CD4-positive, alpha-beta T cell treated with Interleukin-6 for 4 hours (primary cell): ENCODE data around the gene EPN1.

Experiments used
- DNase-seq: peaks from one replicate; pipeline ENCODE4 v3.0.0-alpha.2; 2020; ENCODE audit warnings: mixed read lengths

The EPN1 gene

DNA sequence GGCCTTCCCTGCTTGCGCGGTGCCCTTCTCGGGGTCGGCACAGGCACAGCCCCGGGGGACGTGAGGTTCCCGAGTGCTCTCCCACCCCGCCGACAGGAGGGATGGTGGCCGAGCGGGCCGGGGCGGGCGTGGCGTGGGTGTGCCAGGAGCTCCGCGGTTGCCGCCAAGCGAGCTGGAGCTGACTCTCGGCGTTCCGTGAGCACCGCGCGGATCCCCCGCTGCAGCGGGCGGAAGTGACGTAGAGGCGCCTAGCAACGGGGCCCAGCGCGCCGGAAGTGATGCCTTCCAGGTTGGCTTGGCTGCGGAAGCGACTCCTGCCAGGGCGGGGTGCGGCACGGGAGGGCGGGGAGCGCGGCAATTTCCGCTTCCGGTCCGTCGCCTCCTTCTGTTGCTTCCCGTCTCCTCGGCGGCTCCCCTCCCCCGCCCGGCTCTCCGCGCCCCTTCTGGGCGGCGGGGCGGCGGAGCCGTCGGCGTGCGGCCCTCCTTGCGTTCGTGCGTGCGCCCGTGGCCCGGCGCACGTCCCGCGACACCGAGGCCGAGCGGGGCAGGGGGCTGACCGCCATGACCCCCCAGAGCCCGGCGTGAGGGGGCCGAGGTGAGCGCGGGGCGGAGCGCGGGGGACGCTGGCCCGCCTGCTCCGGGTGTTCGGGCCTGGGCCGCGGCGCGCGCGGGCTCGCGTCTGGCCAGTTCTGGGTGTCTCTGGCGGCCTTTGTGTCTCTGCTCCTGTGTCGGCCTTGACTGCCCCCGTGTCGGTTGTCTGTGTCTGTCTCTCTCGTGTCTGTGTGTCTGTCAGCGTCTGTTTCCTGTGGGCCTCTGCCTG is at the start of gene EPN1:
Gene EPN1, plus strand, starts transcription at position 386 of the 820 bp plus-strand sequence. CDS start 3,402 bp downstream, outside the sequence.
- peak; percentile 98 for DNase-seq

DNA sequence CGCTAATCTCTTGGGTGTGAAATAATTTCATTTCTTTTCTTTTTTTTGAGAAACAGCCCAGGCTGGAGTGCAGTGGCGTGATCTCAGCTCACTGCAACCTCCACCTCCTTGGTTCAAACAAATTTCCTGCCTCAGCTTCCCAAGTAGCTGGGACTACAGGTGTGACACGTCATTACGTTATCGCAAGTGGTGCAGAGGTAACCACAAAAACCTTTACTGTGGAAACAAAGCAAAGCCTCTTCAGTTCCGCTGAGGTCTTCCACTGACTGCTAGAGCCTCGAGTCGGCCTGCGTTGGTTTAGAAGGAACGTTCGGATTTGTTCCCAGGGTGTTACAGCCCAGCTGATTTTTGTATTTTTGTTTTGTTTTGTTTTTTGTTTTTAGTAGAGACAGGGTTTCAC is 48.7 kb upstream of the EPN1 start:
- peak; percentile 72 for DNase-seq

DNA sequence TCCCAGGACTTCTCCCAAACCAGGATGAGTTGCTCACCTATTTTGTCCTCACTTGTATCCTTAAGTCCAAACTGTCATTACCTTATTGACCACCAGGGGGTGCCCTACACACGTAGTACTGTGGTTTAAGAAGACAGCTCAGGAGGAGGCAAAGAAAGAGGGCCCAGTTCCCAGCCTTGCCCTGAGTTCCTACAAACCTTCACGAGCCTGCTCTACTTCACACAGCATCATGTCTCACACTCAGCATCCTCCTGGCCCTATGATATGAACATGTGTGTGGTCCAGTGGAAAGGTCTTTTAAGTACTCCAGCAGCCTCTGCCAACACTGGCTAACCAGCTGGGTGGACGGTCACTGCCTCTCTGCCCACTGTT is 42.6 kb upstream of the EPN1 start:
- peak; percentile 93 for DNase-seq

DNA sequence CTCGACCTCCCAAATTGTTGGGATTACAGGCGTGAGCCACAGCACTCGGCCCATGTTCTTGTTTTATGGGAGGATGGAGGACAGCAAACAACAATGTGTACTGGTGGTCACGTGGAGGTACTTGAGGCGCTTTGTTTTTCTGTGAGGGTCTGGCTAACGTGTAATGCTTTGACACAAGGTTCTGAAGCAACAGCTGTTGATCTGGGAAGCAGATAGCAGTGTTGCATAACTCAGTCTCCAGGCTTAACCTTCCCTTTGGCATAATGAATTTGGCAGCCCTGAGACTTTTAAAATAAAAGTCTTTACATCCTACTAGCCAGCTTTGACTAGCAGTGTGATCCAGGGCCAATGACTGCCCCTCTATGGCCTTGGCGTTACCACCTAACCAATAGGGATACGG is 41.2 kb upstream of the EPN1 start:
- no peak for DNase-seq

DNA sequence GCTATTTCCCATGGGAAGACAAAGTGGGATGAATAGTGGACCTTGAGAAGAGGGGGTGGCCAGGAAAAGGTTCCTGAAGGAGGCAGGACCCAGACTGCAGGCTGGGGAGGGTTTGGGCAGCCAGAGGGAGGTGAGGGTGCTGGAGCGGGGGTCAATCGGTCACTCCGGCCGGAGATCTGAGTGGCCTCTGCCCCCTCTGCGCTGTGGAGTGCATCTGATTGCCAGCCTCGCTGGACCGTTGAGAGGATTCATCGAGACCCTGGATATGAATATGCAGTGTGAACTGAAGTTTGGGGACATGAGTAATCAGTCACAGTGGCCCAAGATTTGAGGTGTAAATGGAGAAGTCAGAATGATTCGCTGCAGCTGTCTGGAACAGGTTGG is 39.7 kb upstream of the EPN1 start:
- no peak for DNase-seq

DNA sequence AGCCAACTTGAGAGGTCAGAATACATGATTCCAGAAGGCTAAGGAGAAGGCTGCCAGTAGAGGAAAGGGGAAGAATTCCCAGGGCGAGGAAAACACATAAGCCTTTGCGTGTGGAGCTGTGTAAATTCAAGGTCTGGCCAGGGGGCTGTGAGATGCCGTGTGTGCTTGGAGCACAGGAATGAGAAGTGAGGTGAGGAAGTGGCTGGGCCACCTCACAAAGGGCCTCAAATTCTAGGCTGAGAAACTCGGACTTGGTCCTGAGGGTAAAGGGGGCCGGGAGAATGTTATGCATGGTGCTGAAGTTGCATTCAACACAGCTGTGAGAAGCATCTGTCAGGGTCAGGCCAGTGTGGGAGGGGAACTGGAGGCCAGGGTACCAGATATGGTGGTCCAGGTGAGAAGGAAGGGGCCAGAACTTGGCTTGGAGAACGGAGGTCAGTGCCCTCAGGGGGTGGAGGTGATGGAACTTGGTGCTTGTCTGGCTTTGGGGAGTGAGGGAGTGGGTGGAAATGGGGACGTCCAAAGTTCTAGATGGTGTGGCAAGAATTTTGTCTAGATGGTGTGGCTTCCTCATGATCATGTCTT is 39.1 kb upstream of the EPN1 start:
- DNase-seq = no peak

DNA sequence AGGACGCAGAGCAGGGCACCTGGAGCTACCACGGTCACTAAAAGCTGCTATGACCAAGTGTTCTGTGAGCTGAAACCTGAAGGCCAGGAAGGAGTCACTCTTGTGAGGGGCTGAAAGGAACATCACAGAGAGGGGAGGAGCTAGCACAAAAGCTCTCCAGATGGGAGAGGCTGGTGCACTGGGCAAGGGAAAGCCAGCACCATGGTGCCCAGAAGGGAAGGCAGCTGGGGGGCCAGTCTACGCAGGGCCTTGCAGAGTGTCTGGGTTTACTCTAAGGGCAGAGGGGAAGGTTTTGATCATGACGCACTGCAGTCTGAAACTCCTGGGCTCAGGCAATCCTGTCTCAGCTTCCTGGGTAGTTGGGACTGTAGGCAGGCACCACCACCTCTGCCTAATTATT is 38.3 kb upstream of the EPN1 start:
- DNase-seq = no peak

DNA sequence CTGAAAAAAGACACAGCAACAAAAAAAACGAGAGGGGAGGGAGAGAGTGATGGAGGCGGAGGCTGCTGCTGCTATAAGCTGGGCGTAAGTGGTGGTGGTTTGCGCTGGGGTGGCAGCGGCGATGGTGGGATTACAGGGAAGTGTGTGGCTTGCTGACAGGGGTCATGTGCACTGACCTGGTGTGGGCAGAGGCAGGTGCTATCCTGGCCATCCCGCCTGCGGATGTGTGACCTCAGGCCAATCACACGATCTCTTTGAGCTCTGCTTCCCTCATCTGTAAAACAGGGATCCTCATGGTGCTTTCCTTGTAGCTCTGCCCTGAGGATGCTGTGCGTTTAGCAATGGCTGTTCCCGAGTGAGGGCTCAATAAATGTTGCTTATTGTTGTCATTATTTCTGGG is 37.5 kb upstream of the EPN1 start:
- DNase-seq = no peak

DNA sequence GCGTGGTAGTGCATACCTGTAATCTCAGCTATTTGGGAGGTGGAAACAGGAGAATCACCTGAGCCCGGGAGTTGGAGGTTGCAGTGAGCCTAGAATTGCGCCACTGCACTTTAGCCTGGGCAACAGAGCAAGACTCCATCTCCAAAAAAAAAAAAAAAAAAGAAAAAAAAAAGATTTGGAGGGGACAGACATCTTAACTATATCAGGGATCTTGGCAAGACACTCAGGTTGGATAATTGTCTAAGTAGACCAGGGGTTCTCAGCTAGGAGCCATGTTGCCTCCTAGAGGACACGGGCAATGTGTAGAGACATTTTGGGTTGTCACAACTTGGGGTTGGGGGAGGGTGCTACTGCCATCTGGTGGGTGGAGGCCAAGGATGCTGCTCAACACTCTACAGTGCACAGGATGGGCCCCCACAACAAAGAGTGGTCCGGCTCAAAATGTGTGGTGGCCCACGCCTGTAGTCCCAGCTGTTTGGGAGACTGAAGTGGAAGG is 36.1 kb upstream of the EPN1 start:
- peak; percentile 63 for DNase-seq

DNA sequence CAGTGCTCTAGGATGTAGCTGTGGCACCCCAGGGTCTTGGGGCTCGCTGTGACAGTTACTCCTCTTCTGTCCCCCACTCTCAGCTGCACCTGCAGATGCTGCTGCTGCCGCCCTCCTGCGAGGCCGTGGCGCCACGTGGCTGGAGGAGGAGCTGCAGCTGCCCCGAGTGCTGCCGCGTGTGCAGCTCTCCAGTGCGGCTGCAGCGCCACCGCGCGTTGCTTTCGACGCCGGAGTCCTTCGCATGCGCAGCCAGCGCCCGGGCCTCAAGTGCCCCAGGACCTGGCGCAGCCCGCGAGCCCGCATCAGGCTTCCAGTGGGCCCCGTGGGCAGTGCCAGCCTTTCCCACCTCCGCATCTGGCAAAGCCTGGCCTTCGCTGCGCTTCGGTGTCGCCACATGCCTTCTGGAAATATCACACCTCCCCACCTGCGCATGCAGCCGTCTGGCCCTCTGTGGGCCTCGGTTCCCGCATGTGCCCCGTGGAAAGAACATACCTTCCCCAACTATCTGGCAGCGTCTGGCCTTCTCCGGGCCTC is 34.9 kb upstream of the EPN1 start:
- peak; percentile 82 for DNase-seq

DNA sequence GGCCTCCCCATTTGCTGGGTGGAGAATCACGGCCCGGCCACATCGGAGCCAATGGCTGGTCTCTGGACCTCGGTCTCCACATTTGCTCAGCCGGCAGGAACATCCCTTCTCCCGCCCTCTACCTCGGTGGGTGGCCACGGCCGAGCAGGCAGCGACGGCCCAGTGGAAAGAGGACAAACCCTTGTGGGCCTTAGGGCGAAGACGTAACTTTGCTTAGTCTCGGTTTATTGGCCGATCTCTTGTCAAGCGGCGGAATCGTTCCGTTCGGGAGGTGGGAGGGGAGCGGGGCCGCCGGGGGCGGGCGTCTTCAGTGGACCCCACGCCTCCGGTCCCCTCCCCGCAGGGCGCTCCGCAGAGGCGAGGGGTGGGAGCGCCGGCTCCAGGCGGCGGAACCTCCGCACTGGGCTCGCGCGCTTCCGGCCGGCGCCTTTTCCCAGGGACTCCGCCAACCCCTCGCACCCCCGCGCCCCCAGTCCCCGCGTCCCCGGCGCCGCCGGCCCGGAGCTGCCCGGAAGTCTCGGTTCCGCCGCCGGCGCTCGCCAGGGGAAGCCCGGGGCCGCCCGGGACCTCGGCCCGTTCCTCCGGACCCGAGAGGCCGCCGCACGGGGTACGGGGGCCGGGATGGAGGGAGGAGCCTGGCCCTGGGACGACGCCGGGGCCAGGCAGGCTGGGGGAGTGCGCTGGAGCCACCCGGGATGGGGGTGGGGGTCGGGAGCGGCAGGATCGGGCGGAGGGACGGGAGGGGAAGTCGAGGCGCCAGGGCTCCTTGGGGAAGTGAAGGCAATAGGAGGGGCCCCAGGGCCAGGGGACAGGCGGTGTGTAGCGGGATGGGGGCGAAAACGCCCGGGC is 34.2 kb upstream of the EPN1 start, which contains the start of gene ZNF580:
Gene ZNF580, plus strand, starts transcription at position 426 of the 849 bp plus-strand sequence. CDS start 1,507 bp downstream, outside the sequence.
- DNase-seq = peak; percentile 64

DNA sequence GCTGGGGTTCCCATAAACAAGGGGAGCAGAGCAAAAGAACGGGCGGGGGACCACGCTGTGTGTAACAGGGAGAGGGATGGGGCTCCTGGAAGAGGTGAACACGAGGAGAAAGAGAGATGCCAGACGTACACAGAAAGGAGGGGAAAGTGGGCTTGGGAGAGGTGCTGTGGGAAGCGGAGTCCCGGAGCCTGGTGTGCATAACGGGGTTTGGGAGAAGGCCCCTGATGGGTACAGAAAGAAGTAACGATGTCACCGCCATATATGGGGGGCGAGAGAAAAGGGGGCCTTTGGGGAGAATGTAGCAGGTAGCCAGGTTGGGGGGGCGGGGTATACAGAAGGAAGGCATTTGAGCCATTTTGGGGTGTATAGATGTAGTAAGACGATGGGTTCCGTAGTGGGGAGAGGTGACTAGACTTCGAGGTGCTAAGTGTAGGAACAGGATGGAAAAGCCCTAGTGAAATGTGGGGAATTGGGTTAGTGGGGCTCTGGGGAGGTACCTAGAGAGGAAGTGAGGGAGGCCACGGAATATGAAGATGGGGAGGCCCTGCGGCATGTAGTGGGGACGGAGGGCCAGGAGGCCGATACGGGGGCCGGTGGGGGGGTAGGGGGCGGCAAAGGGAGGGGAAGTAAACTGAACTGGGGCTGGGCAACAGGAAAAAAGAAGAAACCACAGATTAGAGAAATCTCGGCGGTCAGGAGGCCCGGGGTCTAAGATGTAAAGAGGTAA is 33.4 kb upstream of the EPN1 start:
- DNase-seq = peak; percentile 37

DNA sequence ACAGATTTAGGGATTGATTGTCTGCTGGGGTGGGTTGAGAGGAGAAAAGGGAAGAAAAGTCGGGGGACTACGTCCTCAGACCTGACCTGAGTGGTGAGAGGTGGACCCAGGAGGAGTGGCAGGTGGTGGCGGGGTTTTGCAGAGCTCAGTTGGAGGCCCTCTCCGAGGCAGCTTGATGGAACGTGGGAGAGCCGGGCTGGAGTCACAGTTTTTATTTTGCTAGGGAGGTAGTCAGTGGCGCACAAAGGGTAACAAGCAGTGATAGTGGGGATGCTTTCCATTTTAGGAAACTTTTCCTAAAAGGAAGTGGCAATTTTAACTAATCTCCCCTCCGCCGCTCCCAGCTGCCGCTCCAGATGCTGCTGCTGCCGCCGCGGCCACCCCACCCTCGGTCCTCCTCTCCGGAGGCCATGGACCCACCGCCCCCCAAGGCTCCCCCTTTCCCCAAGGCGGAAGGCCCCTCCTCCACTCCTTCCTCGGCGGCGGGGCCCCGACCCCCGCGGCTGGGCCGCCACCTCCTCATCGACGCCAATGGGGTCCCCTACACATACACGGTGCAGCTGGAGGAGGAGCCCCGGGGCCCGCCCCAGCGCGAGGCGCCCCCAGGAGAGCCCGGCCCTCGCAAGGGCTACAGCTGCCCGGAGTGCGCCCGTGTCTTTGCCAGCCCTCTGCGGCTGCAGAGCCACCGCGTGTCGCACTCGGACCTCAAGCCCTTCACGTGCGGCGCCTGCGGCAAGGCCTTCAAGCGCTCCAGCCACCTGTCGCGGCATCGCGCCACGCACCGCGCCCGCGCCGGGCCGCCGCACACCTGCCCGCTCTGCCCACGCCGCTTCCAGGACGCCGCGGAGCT is 32.6 kb upstream of the EPN1 start:
- peak; percentile 44 for DNase-seq

DNA sequence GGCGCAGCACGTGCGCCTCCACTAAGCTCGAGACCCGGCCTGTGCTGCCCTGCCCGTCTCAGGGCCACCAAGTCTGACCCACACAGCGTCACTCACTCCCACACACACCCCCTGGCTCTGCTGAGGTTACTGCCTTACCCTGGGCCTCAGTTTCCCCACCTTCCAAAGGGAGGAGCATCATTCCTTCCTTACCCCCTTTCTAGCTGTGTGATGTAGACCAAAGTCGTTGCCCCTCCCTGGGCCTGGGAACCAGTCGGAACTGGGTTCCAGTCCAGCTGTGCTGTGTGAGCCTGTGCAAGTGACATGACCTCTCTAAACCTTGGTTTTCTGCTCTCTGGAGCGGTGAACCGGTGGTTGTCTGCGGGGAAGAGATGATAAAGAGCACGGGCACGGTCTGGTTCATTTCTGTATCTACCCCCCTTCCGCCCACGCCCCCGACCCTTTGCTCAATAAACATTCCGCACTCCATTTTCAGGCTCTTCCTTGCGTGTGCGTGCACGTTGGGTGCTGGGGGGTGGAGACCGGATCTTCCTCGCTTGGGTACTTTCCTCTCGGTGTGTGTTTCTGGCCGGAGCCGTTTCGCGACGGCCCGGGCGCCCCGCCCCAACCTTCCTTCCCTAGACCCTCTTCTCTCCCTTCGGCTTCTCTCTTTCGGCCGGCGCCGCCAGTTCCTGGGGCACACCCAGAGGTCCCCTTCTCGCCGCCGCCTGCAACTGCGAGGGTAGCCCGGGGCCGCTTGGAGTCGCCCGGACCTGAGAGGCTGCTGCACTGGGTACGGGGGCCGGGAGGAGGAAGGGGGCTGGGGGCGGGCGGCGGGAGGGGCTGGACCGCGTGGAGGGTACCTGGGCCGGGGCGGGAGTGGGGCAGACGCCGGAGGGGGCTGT is 31.8 kb upstream of the EPN1 start, which contains the start of gene ZNF581:
Gene ZNF581, plus strand, starts transcription at position 647 of the 884 bp plus-strand sequence. CDS start 923 bp downstream, outside the sequence.
- peak; percentile 84 for DNase-seq

DNA sequence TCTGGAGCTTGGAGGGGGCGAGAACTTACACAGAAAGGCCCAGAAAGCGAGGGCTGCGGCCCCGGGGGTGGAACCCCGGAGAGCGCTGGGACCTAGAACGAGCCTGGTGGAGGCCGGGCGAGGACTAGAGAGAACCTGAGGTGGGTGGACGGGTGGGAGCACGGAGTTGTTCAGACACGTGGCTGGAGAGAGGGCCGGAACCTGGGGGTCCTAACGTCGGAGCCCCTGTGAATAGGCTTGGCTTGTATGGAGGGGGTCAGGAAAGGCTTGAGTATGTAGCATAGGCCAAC is 31.2 kb upstream of the EPN1 start:
- no peak for DNase-seq

DNA sequence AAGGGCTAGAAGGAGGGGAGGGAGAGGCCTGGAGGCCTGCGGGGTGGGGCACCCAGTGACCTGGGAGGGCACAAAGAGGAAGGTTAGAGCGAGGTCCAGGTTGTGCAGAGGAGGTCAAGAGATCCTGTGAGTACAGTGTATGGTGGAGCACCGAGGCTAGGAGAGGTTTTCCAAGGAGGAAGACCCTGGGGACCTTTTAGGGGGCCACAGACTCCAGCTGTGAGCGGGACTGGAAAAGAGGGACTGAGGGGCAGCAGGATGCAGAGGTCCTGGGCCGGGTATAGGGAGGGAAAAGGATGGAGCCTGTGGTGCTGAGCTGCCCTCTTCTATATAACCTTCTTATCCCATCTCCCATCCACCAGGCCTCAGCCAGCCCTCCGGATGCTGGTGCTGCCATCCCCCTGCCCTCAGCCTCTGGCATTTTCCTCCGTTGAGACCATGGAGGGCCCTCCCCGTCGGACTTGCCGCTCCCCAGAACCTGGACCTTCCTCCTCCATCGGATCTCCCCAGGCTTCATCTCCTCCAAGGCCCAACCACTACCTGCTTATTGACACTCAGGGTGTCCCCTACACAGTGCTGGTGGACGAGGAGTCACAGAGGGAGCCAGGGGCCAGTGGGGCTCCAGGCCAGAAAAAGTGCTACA is 30.7 kb upstream of the EPN1 start:
- no peak for DNase-seq

DNA sequence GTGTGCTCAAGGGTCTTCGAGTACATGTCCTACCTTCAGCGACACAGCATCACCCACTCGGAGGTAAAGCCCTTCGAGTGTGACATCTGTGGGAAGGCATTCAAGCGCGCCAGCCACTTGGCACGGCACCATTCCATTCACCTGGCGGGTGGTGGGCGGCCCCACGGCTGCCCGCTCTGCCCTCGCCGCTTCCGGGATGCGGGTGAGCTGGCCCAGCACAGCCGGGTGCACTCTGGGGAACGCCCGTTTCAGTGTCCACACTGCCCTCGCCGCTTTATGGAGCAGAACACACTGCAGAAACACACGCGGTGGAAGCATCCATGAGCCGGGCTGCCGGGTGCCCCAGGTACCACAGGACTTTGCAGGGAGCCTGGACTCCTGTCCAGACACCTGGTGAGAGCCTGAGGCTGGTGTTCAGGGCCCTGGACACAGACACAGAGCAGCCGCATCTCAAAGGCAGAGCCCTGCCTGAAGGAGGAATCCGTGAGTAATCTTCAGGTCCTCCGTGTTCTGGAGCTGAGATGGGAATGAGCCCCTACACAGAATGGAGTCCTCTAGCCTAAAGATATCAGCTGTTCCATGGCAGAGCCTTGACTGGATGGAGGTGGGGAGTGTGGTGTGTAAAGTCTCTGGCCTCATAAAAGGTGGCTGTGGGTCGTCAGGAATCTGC is 30.0 kb upstream of the EPN1 start:
- DNase-seq = no peak

DNA sequence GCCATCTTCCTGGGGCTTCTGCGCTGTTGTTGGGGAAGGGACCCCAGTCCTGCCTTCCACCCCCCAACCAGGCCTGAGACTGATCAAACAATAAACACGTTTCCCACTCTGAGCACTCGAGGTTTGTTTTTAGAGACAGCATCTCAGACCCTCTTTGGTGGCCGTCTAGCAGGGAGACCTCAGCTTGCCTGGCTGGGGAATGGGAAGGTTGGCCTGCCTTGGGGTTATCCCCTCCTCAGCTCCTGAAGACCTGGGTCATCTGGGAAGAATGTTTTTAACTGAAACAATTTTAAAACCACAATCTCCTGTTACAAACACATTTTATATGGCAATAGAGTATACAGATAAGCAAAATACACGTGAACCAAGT is 29.5 kb upstream of the EPN1 start:
- no peak for DNase-seq
